Measurements from ENCODE around the gene NGRN. TPM values are rescaled to one million over a fixed set of nuclear protein-coding genes. Genes with fewer than 3 reads are reported as not detected.

The NGRN gene, protein sequence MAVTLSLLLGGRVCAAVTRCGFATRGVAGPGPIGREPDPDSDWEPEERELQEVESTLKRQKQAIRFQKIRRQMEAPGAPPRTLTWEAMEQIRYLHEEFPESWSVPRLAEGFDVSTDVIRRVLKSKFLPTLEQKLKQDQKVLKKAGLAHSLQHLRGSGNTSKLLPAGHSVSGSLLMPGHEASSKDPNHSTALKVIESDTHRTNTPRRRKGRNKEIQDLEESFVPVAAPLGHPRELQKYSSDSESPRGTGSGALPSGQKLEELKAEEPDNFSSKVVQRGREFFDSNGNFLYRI
- total RNA-seq, result 46.0 and 71.7 TPM in 2 replicates

GRCh38 chr15:90265271-90266060 is at the start of gene NGRN:
TSS of gene NGRN (plus strand) at chr15:90265672. CDS start at chr15:90265713, 41 bp downstream.
- peak; percentile 87 to 97 for DNase-seq (ENCODE audit: low read depth in 2 of 2)

GRCh38 chr15:90217671-90218394 is 47.6 kb upstream of the NGRN start:
- DNase-seq (ENCODE audit: low read depth in 2 of 2), result no peak

GRCh38 chr15:90219421-90220141 is 45.9 kb upstream of the NGRN start:
- peak in 1 of 2 donors; percentile 44 for DNase-seq (ENCODE audit: low read depth in 2 of 2)

DNA sequence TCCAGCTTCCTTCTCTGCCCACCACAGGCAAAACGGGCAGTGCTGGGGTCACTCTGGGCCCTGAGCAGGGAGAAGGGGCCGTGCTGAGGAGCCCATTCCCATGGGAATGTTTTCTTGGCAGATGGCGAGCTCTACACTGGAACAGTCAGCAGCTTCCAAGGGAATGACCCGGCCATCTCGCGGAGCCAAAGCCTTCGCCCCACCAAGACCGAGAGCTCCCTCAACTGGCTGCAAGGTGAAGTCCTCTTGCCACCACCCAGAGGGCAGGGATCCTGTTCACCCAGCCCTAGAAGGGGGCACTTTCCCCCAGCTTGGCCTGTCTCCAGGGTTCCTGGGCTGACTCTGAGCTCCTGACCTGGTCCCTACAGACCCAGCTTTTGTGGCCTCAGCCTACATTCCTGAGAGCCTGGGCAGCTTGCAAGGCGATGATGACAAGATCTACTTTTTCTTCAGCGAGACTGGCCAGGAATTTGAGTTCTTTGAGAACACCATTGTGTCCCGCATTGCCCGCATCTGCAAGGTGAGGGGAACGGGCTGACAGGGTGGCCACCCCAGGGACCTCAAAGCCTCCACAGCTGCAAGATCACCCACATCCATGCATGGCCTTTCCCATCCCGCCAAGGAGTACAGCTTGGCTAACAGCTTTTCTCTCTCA is 44.1 kb upstream of the NGRN start:
- peak; percentile 55 to 84 for DNase-seq (ENCODE audit: low read depth in 2 of 2)

DNA sequence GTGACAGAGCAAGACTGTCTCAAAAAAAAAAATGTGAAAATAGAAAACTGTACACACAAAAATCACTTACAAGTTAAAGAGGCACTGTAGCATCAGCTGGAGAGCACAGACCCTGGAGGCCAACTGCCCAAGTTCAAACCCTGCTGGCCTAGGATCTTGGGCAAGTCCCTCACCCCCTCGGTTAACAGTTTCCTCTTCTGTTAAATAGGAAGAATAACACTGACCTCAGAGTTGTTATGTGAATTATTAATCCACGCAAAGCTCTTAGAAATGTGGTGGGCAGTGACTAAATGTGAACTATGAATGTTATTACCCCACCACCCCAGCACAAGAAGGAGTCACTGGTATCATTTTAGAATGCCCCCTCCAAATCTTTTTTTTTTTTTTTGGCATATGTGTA is 42.9 kb upstream of the NGRN start:
- DNase-seq (ENCODE audit: low read depth in 2 of 2), result no peak

DNA sequence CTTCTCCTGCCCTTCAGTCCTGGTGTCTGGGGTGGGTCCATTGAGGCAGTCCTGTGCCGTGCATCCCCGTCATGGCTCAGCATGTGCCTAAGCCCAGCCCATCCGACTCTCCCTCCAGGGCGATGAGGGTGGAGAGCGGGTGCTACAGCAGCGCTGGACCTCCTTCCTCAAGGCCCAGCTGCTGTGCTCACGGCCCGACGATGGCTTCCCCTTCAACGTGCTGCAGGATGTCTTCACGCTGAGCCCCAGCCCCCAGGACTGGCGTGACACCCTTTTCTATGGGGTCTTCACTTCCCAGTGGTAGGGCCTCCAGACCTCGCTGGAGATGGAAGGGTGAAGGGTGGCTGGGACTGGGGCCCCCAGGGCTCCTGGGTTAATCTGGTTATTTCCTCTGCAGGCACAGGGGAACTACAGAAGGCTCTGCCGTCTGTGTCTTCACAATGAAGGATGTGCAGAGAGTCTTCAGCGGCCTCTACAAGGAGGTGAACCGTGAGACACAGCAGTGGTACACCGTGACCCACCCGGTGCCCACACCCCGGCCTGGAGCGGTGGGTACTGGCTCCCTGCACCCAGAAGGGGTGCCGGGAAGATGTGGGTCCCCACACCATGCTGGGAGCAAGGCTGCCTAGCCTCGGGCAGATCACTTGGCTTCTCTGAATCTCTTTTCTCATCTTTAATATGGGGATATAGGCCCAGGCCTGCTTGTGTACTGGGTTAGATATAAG is 41.9 kb upstream of the NGRN start:
- no peak for DNase-seq (ENCODE audit: low read depth in 2 of 2)

DNA sequence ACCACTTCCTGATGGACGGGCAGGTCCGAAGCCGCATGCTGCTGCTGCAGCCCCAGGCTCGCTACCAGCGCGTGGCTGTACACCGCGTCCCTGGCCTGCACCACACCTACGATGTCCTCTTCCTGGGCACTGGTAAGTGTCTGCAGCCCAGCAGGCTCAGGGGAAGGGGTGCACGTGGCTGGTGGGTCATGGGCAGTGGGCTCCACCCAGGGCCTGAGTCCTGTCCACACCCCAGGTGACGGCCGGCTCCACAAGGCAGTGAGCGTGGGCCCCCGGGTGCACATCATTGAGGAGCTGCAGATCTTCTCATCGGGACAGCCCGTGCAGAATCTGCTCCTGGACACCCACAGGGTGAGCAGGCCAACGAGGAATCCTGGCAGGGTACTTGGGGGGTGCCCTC is 40.4 kb upstream of the NGRN start:
- DNase-seq (ENCODE audit: low read depth in 2 of 2), result no peak

DNA sequence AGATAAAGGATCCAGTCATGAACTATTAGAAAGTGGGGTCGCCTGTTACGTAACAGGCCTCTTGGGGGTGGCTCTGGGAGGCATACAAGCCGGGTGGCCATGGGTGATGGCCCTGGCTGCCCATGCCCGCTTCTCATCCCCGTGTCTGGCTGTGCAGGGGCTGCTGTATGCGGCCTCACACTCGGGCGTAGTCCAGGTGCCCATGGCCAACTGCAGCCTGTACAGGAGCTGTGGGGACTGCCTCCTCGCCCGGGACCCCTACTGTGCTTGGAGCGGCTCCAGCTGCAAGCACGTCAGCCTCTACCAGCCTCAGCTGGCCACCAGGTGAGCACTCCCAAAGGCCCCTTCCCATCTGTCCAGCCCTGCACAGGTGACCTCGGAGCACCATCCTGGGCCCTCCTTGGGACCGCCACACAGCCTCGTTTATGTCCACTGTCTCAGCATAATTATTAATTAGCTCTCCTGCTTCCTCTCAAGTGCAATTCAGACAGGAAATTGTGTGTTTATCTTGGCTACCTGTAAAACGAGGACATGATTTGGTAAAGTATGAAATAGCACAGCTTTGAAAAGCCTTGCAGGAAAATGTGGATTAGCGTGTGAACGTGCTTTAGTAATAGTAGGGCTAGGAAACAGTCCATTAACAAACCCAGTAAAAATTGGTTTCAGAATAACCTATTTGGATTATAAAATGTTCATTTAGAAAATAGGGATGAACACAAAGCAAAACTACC is 39.8 kb upstream of the NGRN start:
- no peak for DNase-seq (ENCODE audit: low read depth in 2 of 2)

DNA sequence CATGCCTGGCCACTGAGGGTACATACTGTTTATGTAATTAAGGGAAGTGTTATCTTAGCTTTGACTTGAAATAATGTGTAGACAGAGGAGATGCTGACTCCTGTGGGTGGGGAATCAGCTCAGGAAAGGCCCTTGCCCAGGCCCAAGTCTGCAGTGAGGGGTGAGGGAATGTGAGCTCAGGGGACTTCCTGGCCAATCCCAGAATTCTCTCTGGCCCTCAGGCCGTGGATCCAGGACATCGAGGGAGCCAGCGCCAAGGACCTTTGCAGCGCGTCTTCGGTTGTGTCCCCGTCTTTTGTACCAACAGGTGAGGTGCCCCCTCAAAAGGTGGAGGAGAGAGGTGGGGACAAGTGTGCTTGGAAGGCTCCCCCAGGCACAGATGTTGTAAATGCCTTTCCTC is 38.1 kb upstream of the NGRN start:
- DNase-seq (ENCODE audit: low read depth in 2 of 2), result no peak

DNA sequence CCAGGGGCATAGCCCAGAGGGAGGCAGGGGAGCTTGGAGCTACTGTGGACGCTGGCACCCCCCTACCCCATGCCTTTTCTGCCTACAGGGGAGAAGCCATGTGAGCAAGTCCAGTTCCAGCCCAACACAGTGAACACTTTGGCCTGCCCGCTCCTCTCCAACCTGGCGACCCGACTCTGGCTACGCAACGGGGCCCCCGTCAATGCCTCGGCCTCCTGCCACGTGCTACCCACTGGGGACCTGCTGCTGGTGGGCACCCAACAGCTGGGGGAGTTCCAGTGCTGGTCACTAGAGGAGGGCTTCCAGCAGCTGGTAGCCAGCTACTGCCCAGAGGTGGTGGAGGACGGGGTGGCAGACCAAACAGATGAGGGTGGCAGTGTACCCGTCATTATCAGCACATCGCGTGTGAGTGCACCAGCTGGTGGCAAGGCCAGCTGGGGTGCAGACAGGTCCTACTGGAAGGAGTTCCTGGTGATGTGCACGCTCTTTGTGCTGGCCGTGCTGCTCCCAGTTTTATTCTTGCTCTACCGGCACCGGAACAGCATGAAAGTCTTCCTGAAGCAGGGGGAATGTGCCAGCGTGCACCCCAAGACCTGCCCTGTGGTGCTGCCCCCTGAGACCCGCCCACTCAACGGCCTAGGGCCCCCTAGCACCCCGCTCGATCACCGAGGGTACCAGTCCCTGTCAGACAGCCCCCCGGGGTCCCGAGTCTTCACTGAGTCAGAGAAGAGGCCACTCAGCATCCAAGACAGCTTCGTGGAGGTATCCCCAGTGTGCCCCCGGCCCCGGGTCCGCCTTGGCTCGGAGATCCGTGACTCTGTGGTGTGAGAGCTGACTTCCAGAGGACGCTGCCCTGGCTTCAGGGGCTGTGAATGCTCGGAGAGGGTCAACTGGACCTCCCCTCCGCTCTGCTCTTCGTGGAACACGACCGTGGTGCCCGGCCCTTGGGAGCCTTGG is 37.4 kb upstream of the NGRN start:
- DNase-seq (ENCODE audit: low read depth in 2 of 2), result no peak

DNA sequence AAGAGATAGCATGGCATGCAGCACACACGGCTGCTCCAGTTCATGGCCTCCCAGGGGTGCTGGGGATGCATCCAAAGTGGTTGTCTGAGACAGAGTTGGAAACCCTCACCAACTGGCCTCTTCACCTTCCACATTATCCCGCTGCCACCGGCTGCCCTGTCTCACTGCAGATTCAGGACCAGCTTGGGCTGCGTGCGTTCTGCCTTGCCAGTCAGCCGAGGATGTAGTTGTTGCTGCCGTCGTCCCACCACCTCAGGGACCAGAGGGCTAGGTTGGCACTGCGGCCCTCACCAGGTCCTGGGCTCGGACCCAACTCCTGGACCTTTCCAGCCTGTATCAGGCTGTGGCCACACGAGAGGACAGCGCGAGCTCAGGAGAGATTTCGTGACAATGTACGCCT is 36.5 kb upstream of the NGRN start:
- DNase-seq (ENCODE audit: low read depth in 2 of 2), result no peak

DNA sequence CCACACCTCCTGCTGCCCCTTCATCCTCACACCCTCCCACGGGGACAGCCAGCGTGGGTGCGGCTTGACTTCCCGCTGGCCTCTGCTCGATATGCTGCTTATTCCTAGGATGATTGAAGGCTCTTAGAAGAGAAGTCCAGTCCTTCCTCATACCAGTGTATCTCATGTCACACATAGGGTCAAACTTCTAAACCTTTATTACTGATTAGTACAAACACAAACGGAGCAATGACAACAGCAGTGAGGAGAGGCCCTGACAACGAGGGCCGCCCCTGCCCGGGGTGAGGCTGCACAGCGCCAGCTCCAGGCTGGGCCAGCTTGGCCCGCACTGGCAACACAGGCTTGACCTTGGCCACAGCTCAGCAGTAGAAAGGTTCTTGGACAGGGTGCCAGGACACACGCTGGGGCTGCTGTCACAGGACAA is 35.4 kb upstream of the NGRN start:
- DNase-seq (ENCODE audit: low read depth in 2 of 2), result no peak

DNA sequence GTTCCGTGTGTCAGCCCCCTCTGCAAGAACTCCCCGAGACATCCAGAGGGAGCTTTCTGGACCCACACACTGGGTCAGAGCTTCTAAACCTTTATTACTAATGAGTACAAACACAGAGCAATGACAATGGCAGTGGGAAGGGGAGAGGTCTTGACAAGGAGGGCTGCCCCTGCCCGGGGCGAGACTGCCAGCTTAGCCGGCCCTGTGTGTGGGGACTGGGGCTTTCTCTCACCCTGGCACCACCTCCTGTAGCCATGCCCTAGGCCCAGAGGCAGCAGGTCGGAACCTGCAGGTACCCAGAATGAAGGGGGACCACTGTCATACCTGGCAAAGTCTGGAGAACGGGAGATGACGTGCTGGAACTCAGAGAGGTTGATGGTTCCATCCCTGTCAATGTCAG is 34.9 kb upstream of the NGRN start:
- DNase-seq (ENCODE audit: low read depth in 2 of 2), result no peak

DNA sequence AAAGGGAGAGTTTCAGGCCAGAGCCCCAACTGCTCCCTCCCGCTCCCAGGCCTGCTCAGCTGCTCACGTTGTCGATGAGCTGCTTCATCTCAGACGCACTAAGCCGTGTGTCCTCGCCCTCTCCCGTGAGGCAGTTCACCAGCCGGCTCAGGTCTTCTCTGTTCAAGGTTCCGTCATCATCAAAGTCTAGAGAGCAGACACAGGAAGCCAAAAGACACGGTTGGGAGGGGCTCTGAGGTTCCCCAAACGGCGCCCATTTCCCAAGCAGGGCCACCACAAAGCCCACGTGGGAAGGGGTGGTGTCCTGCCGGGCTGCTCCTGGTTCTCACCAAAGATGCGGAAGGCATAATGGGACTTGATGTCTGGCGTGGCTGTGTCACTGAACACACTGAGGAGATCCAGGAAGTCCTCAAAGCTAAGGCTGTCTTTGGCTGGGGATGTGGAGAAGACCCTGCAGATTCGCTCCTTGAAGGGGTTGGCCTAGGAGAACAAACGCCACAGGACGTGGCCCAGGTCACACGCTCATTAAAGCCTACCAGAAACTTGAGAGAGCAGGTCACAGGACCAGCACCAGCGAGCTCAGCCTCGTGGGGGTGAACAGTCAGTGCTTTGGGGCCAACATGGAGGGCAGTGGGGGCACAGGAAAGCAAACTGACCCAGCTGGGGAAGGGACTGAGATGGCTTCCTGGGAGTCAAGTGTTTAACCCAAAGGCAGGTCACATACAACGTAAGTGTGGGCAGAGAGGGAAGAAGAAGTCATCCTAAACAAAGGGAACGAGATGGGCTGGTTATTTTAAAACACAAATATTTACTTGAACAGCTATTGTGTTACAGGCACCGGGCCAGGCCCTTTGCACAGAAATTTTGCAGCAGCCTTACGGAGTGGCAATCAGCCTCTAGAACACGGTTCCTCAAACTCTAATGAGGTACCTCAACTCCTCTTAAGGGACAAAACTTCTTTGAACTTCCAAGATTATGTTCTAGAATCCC is 34.1 kb upstream of the NGRN start:
- no peak for DNase-seq (ENCODE audit: low read depth in 2 of 2)

GRCh38 chr15:90232196-90232595 is 33.3 kb upstream of the NGRN start:
- DNase-seq (ENCODE audit: low read depth in 2 of 2), result no peak

DNA sequence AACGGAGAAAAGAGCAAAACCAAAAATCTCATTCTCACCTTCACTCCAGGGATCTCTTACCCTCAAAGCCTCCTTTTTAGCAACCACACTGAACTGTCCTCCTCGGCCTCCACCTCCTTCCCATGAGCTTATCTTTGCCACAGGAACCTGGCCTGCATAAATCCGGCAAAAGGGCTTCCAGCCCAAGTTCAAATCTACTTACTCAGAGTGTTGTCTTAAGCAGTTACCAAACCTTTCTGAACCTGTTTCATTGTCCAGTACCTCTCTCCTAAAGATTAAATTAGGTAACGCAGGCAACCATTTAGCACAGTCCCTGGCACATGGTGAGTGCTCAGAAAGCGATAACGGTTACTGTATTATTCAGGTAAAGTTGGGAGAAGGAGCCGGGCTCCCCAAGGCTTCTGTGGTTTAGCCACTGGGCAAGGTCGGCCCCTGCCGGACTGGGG is 32.5 kb upstream of the NGRN start:
- DNase-seq (ENCODE audit: low read depth in 2 of 2), result no peak

- peak in 1 of 2 donors; percentile 97 for DNase-seq (ENCODE audit: low read depth in 2 of 2)
Observed at GRCh38 chr15:90233387-90234095, 31.9 kb upstream of the NGRN start, which contains the start of gene CIB1. TSS of gene CIB1 (minus strand) at chr15:90233941. CDS start at chr15:90233885, 56 bp downstream.

Measured in dermis microvascular lymphatic vessel endothelial cell (primary cell).